Ectodermal cell (in vitro differentiated cells): Measurements from ENCODE around the gene GPBP1. TPM values are rescaled to one million over a fixed set of nuclear protein-coding genes. Genes with fewer than 3 reads are reported as not detected.

Experiments
- H3K27ac ChIP-seq: 2 replicates; pipeline ENCODE4 v1.7.0; 2013; ENCODE audit warnings: mild to moderate bottlenecking, low read depth, low read length; ENCODE audit not compliant: insufficient read depth, poor library complexity, severe bottlenecking
- H3K27me3 ChIP-seq: 2 replicates; pipeline ENCODE4 v1.7.0; 2013; ENCODE audit warnings: mild to moderate bottlenecking, low read length; ENCODE audit not compliant: insufficient read depth, control insufficient read depth, poor library complexity, severe bottlenecking
- H3K36me3 ChIP-seq: one replicate; pipeline ENCODE4 v1.7.0; 2013; ENCODE audit warnings: low read length; ENCODE audit not compliant: control insufficient read depth, insufficient read depth
- H3K4me1 ChIP-seq: one replicate; pipeline ENCODE4 v1.7.0; 2013; ENCODE audit warnings: low read length; ENCODE audit not compliant: control insufficient read depth, insufficient read depth
- H3K4me3 ChIP-seq: 2 replicates; pipeline ENCODE4 v1.7.0; 2013; ENCODE audit warnings: low read depth, low read length, control low read depth; ENCODE audit not compliant: insufficient read depth
- H3K9me3 ChIP-seq: 2 replicates; pipeline ENCODE4 v1.7.0; 2013; ENCODE audit warnings: mild to moderate bottlenecking, low read length, moderate library complexity; ENCODE audit not compliant: control insufficient read depth
- WGBS, 2 experiments: methylation state at CpG; one replicate each; pipeline ENCODE4 v1.1.7; 2013; ENCODE audit warnings: missing lambda C conversion rate in 2 of 2; 5-methylcytosine and 5-hydroxymethylcytosine counted together
- polyA plus RNA-seq, 4 experiments: library from polyadenylated mRNA; stranded (reverse); fragments of 50-300 nt; gene quantifications; one replicate each; pipeline ENCODE4 v1.2.3, GENCODE V29; 2013

Gene GPBP1, protein sequence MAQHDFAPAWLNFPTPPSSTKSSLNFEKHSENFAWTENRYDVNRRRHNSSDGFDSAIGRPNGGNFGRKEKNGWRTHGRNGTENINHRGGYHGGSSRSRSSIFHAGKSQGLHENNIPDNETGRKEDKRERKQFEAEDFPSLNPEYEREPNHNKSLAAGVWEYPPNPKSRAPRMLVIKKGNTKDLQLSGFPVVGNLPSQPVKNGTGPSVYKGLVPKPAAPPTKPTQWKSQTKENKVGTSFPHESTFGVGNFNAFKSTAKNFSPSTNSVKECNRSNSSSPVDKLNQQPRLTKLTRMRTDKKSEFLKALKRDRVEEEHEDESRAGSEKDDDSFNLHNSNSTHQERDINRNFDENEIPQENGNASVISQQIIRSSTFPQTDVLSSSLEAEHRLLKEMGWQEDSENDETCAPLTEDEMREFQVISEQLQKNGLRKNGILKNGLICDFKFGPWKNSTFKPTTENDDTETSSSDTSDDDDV
- polyA plus RNA-seq (2013, experiment 1 of 4) = 148 TPM
- polyA plus RNA-seq (2013, experiment 2 of 4) = 147 TPM
- 119 TPM for polyA plus RNA-seq (2013, experiment 3 of 4)
- polyA plus RNA-seq (2013, experiment 4 of 4) = 120 TPM

DNA sequence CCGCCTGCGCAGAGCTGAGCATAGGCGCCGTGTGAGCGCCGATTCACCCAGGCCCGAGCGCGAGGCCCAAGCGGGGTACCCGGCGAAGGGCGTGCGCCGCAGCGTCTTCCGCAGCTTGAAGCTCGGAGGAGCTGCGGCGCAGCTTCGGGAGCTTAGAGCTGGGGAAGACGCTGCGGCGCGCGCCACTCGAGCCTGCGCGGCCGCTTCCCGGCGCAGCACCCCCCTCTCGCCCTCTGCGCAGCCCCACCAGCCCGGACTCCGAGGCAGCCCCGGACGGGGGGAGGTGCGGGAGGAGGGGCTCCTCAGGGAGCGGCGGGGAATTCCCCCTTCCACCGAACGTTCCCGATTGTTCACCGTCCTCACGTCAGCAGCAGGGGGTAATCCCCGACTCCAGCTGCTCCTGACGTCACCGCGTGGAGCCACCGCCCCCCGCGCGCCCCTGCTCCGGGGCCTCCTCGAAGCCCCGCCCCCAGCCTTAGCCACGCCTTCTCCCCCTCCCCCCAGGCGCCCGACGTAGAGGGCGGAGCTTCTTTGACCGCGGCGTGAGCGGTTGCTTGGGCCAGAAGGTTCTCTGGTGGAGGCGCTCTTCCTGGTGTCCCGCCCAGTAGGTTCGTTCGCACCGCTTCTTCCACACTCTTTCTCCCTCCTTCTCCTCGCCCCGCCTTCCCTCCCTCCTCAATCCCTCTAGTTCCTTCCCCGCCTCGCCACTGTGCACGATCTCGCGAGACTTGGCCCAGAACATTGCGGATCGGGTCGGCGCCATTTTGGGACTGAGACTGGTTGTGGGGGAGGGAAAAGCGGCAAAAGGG is at the start of gene GPBP1:
GPBP1 (plus strand) TSS at position 741 of the 809 bp plus-strand sequence. CDS start 40,072 bp downstream, outside the sequence.
- Histone ChIP-seq H3K4me3 (peak within 1 kb of the TSS; percentile 88), H3K9me3 (no peaks in the 10 kb centered on the region), H3K27me3 (no peaks in the 10 kb centered on the region), H3K4me1 (no peaks in the 10 kb centered on the region), H3K36me3 (no peaks in the 10 kb centered on the region), H3K27ac (peak within 1 kb of the TSS; percentile 99)
- 0 to 1% methylated on average over 82 to 83 of the region's 83 CpGs for WGBS, 2 experiments

DNA sequence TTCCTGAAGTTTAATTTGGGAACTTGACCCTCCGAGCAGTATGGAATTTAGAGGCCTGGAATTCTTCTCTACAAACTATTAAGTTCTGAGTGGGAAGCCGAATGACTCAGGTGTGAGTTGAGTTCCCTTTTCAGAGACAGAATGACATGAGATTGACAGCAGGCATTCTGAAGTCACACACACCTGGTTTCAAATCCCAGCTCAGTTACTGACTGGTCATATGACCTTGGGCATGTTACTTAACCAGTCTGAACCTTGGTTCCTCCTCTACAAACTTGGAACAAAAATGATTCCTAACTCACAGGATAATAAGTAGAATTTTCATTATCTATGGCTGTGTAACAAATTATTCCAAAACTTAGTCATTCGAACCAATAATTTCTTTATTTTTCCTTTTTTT is 45.5 kb upstream of the GPBP1 start:
- WGBS, 2 experiments = 93 to 94% methylated on average over 2 of the region's 3 CpGs
- H3K27ac ChIP-seq = no peak overlapping the region
- H3K4me3 ChIP-seq = no peak overlapping the region
- no peaks in the 10 kb centered on the region for H3K27me3 ChIP-seq
- H3K9me3 ChIP-seq = no peaks in the 10 kb centered on the region
- no peaks in the 10 kb centered on the region for H3K4me1 ChIP-seq
- no peaks in the 10 kb centered on the region for H3K36me3 ChIP-seq

DNA sequence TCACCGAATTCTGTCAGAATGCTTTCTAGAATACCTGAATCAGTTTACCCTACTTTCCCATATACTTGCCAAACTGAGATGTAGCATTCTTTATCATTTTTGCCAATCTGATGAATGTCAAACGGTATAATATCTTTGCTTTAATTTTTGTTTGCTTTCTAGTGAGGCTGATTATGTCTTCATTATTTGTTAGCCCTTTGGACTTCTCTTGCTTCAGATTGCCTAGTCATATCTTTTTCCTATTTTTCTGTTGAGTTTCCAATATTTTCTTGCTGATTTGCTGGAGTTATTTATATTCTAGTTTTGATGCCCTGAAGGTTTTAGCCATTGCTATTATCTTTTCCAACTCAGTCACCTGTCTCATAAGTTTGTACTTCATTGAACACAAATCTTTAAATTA is 40.3 kb upstream of the GPBP1 start:
- Histone ChIP-seq H3K27ac (no peak overlapping the region), H3K9me3 (no peaks in the 10 kb centered on the region), H3K27me3 (no peaks in the 10 kb centered on the region), H3K36me3 (no peaks in the 10 kb centered on the region), H3K4me3 (no peak overlapping the region), H3K4me1 (no peaks in the 10 kb centered on the region)
- 94 to 98% methylated on average over 2 of the region's 2 CpGs for WGBS, 2 experiments

DNA sequence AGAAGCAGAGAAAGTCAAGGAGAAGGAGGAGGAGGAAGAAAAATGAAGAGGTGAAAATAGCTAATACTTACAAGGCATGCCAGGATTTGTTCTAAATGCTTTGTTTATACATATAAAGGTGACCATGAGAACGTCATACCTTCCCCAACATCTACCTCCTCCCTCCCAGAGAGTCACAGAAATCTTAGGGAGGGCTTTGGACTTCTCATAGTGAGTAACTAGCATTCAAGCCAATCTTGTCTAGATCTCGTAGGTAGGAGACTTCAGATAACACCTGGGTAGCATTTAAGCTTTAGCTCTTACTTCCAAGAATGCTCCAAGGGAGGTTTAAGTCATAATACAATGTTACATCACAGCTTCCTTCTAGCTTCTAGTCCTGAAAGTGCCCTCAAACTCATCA is 36.5 kb upstream of the GPBP1 start:
- Histone ChIP-seq H3K9me3 (no peaks in the 10 kb centered on the region), H3K27me3 (no peaks in the 10 kb centered on the region), H3K4me3 (no peak overlapping the region), H3K4me1 (no peaks in the 10 kb centered on the region), H3K36me3 (no peaks in the 10 kb centered on the region), H3K27ac (no peak overlapping the region)
- WGBS, 2 experiments = 96 to 100% methylated on average over 1 to 2 of the region's 2 CpGs

DNA sequence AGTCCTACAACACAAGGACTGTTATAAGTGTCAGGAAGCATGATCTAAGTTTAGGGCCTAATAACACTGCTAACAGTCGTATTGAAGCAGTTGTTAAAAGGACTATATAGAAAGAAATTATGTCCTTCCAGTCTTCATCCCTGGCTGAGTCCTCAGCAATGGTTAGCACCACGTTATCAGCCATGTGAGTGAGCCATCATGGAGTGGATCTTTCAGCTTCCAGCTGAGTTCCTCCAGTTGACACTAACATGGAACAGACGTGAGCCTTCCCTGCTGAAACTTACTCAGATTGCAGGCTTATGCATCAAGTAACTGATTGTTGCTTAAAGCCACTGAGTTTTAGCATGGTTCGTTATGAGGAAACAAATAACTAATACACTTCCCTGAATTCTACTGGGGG is 21.5 kb upstream of the GPBP1 start:
- 91 to 92% methylated on average over 4 of the region's 4 CpGs for WGBS, 2 experiments
- H3K9me3 ChIP-seq = no peaks in the 10 kb centered on the region
- H3K27ac ChIP-seq = no peak overlapping the region
- no peaks in the 10 kb centered on the region for H3K27me3 ChIP-seq
- no peak overlapping the region for H3K4me3 ChIP-seq
- no peaks in the 10 kb centered on the region for H3K36me3 ChIP-seq
- H3K4me1 ChIP-seq = no peaks in the 10 kb centered on the region

DNA sequence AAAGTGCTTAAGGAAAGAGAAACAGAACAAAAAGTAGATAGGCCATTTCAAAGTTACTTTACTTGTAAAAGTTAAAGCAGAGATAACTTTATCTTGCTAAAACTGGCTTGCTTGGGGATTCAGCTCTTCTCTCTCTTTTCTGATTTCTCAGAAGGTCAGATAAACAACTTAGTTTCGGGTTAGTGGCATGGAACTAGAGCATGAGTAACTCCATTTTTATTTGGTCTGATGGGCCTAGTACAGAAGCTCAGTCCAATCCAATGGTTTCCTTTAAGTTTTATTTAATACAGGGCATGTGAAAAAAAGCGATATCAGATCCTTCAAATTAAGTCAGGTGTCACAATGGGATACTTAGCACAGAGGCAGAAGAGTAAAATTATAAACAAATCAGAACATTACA is 18.8 kb upstream of the GPBP1 start:
- Histone ChIP-seq H3K27me3 (no peaks in the 10 kb centered on the region), H3K4me3 (no peak overlapping the region), H3K27ac (no peak overlapping the region), H3K9me3 (no peaks in the 10 kb centered on the region), H3K4me1 (no peaks in the 10 kb centered on the region), H3K36me3 (no peaks in the 10 kb centered on the region)
- WGBS, 2 experiments = 43 to 50% methylated on average over 2 of the region's 2 CpGs

DNA sequence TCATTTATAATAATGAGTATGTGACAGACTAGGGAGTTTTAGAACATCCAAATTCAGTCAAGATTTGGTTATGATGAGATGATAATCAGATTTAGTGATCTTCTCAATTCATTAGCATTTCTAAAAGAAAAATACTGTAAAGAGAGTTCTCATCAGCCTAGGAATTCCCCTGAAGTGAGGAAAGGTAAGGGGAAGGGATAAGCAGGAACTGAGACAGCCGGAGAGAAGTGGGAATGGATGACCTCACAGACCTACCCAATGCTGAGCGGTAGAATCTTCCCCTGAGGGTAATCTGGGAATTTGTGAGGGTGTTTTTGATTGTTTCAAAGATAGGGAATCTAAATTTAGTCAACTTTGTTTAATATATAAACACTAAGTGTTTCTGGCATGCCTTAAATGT is 16.7 kb upstream of the GPBP1 start:
- 90 to 95% methylated on average over 2 of the region's 2 CpGs for WGBS, 2 experiments
- no peaks in the 10 kb centered on the region for H3K27me3 ChIP-seq

DNA sequence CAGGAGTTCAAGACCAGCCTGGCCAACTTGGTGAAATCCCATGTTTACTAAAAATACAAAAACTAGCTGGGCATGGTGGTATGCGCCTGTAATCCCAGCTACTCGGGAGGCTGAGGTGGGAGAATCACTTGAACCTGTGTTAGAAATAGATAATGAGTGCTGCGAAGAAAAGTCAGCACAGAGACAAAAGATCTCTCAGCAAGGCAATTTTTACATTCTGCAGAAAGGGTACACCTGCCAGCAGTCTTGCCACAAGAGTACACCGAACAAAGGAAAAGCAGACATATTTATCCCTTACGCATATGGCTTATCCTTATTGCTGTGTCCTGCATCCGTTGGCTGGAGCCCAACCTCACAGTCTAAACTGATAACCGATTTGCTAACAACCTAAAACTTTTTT is 16.2 kb upstream of the GPBP1 start:
- no peak overlapping the region for H3K27ac ChIP-seq
- H3K4me1 ChIP-seq = no peaks in the 10 kb centered on the region
- no peak overlapping the region for H3K4me3 ChIP-seq
- 92 to 98% methylated on average over 6 to 7 of the region's 7 CpGs for WGBS, 2 experiments
- no peaks in the 10 kb centered on the region for H3K36me3 ChIP-seq
- H3K9me3 ChIP-seq = no peaks in the 10 kb centered on the region
- H3K27me3 ChIP-seq = no peaks in the 10 kb centered on the region

More for the DNA sequence above, 16.7 kb upstream of the GPBP1 start:
- Histone ChIP-seq H3K4me3 (no peak overlapping the region), H3K4me1 (no peaks in the 10 kb centered on the region), H3K9me3 (no peaks in the 10 kb centered on the region), H3K36me3 (no peaks in the 10 kb centered on the region), H3K27ac (no peak overlapping the region)

DNA sequence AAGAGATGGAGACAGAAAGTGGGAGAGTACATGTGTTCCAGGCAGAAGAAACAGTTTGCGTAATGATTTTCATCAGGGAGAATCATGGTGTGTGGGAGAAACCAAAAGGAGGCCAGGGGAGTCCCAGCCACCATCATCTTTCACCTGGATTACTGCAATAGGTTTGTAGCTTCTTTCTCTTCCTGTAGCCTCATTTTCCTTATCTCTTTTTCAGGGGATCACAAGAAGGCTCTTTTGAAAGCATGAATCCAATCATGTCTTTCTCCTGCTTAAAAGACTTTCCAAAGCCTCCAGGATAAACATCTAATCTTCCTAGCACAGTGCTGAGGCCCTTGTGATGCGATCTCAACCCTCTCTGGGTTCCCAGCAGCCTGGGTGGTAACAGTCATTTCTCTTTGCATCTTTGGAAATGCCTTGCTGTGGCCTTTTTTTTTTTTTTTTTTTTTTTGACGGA is 10.3 kb upstream of the GPBP1 start:
- Histone ChIP-seq H3K4me1 (no peaks in the 10 kb centered on the region), H3K4me3 (no peak overlapping the region), H3K27me3 (no peaks in the 10 kb centered on the region), H3K27ac (no peak overlapping the region), H3K36me3 (no peaks in the 10 kb centered on the region), H3K9me3 (no peaks in the 10 kb centered on the region)
- WGBS, 2 experiments = 78 to 90% methylated on average over 3 of the region's 3 CpGs

DNA sequence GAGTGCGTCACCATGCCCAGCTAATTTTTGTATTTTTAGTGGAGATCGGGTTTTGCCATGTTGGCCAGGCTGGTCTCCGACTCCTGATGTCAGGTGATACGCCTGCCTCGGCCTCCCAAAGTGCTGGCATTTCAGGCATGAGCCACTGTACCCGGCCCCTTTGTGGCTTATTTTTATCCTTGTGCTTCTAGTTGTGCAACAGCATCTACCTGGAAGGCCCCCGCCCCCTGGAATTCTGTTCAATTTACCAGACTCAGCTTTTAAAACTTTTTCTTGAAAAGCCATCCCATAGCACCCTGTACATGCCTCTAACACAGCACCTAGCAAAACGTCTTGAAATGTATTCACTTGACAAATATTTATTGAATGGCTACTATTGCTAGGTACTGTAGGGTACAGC is 9.7 kb upstream of the GPBP1 start:
- no peak overlapping the region for H3K27ac ChIP-seq
- H3K27me3 ChIP-seq = no peaks in the 10 kb centered on the region
- H3K4me1 ChIP-seq = no peaks in the 10 kb centered on the region
- no peak overlapping the region for H3K4me3 ChIP-seq
- H3K36me3 ChIP-seq = no peaks in the 10 kb centered on the region
- H3K9me3 ChIP-seq = no peaks in the 10 kb centered on the region
- 87 to 92% methylated on average over 7 to 8 of the region's 8 CpGs for WGBS, 2 experiments
